Measurements from ENCODE around the gene CA9. TPM values are rescaled to one million over a fixed set of nuclear protein-coding genes. Genes with fewer than 3 reads are reported as not detected.
A peak's percentile ranks its signal among the peaks of the same experiment; 100 is the strongest.

Gene CA9
- total and polyA plus RNA-seq, 4 donors: 0.88 to 2.4 (median 1.3) TPM

- TF ChIP-seq CTCF (IDR thresholded peaks at IDR 0.05; ENCODE audit: control extremely low read depth, extremely low read depth): no peak
- H3K27ac ChIP-seq (ENCODE audit: low read depth in 1 of 2, low read length in 1 of 2): no peak overlapping the region
- WGBS, 2 donors: 8 to 9% methylated on average over 49 to 51 of the region's 51 CpGs
- H3K27me3 ChIP-seq (ENCODE audit: control insufficient read depth in 3 of 3, insufficient read depth in 3 of 3, low read length in 2 of 3): no peaks in the 10 kb centered on the region
- H3K4me1 ChIP-seq (ENCODE audit: control insufficient read depth in 5 of 5, insufficient read depth in 5 of 5, low read length in 5 of 5): peaks cover 0 to 10% (median 5%) of the 10 kb centered on the region in 5 donors
- ATAC-seq (ENCODE audit: insufficient read depth, low FRiP score): no peak
- no peaks in the 10 kb centered on the region for H3K36me3 ChIP-seq (ENCODE audit: control insufficient read depth in 4 of 4, insufficient read depth in 4 of 4, low read length in 4 of 4)
- H3K9me3 ChIP-seq (ENCODE audit: control insufficient read depth in 4 of 4, insufficient read depth in 3 of 4, low read length in 3 of 4): no peaks in the 10 kb centered on the region
- H3K9ac ChIP-seq (ENCODE audit: insufficient read depth in 1 of 2, low read length in 2 of 2): peak overlapping the region in 1 of 2 donors; percentile 39
- DNase-seq: peak; percentile 91 to 92 (median 91)
- H3K4me3 ChIP-seq: peak overlapping the region; percentile 22
Observed at GRCh38 chr9:35675732-35676392, 2.1 kb downstream of the CA9 start.

- TF ChIP-seq CTCF (IDR thresholded peaks at IDR 0.05; ENCODE audit: control extremely low read depth, extremely low read depth): no peak
- ATAC-seq (ENCODE audit: insufficient read depth, low FRiP score) (no peak), DNase-seq (no peak)
- Histone ChIP-seq H3K4me3 (no peak overlapping the region), H3K36me3 (ENCODE audit: control insufficient read depth in 4 of 4, insufficient read depth in 4 of 4, low read length in 4 of 4) (peaks cover 0 to 9% (median 5%) of the 10 kb centered on the region in 4 donors), H3K27ac (ENCODE audit: low read depth in 1 of 2, low read length in 1 of 2) (no peak overlapping the region), H3K27me3 (ENCODE audit: control insufficient read depth in 3 of 3, insufficient read depth in 3 of 3, low read length in 2 of 3) (no peaks in the 10 kb centered on the region), H3K9ac (ENCODE audit: insufficient read depth in 1 of 2, low read length in 2 of 2) (no peak overlapping the region), H3K9me3 (ENCODE audit: control insufficient read depth in 4 of 4, insufficient read depth in 3 of 4, low read length in 3 of 4) (no peaks in the 10 kb centered on the region), H3K4me1 (ENCODE audit: control insufficient read depth in 5 of 5, insufficient read depth in 5 of 5, low read length in 5 of 5) (peaks cover 0 to 10% (median 10%) of the 10 kb centered on the region in 5 donors)
- 95 to 96% methylated on average over 5 of the region's 5 CpGs for WGBS, 2 donors
Observed at GRCh38 chr9:35679091-35679490, 5.4 kb downstream of the CA9 start.

DNA sequence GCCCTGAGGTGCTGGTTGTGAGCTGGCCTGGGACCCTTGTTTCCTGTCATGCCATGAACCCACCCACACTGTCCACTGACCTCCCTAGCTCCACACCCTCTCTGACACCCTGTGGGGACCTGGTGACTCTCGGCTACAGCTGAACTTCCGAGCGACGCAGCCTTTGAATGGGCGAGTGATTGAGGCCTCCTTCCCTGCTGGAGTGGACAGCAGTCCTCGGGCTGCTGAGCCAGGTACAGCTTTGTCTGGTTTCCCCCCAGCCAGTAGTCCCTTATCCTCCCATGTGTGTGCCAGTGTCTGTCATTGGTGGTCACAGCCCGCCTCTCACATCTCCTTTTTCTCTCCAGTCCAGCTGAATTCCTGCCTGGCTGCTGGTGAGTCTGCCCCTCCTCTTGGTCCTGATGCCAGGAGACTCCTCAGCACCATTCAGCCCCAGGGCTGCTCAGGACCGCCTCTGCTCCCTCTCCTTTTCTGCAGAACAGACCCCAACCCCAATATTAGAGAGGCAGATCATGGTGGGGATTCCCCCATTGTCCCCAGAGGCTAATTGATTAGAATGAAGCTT is 6.1 kb downstream of the CA9 start:
- H3K36me3 ChIP-seq (ENCODE audit: control insufficient read depth in 4 of 4, insufficient read depth in 4 of 4, low read length in 4 of 4): peaks cover 4 to 15% (median 7%) of the 10 kb centered on the region in 4 donors
- H3K27ac ChIP-seq (ENCODE audit: low read depth in 1 of 2, low read length in 1 of 2): no peak overlapping the region
- no peaks in the 10 kb centered on the region for H3K27me3 ChIP-seq (ENCODE audit: control insufficient read depth in 3 of 3, insufficient read depth in 3 of 3, low read length in 2 of 3)
- H3K4me3 ChIP-seq: no peak overlapping the region
- no peak for TF ChIP-seq CTCF (IDR thresholded peaks at IDR 0.05; ENCODE audit: control extremely low read depth, extremely low read depth)
- H3K9me3 ChIP-seq (ENCODE audit: control insufficient read depth in 4 of 4, insufficient read depth in 3 of 4, low read length in 3 of 4): no peaks in the 10 kb centered on the region
- no peak overlapping the region for H3K9ac ChIP-seq (ENCODE audit: insufficient read depth in 1 of 2, low read length in 2 of 2)
- no peak for ATAC-seq (ENCODE audit: insufficient read depth, low FRiP score)
- peaks cover 0 to 17% (median 10%) of the 10 kb centered on the region in 5 donors for H3K4me1 ChIP-seq (ENCODE audit: control insufficient read depth in 5 of 5, insufficient read depth in 5 of 5, low read length in 5 of 5)
- no peak for DNase-seq
- WGBS, 2 donors: 91 to 94% methylated on average over 8 of the region's 8 CpGs
